Measurements from ENCODE around the gene CIRBP.

The CIRBP gene

DNA sequence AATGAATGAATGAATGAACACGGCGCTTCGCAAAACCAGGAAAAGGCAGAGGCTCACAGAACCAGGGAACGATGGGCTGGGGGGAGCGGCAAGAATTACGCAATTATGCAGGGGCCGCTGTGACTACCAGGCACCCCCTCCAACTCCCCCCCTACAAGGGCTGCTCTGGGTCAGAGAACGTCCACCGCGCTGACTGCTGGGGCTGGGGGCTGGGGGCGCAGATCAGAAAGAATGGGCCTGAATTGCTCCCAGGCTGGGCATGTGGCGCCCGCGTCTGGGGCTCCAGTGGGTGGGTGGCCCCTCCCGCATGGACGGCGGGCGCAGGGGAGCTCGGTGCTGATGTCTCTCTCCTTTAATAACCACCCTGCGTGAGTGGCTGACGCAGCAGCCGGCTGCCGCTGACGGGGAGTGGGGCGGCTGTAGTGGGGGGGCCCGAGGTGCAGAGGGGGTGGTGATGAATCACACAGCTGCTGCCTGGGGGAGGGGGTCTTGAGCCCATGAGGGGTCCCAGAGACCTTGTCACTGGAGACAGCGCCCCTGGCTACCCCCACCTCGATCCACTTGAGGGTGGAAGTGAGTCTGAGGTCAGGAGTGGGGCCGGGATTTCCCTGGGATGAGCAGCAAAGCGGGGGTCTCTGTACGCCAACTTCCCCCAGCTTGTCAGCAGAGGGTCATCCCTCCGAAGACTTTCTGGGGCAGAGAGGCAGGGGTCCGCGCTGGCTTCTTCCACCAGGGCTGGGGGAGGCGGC, 1.5 kb upstream of the CIRBP start:
- no peak for DNase-seq (ENCODE audit: low read depth in 2 of 2)

DNA sequence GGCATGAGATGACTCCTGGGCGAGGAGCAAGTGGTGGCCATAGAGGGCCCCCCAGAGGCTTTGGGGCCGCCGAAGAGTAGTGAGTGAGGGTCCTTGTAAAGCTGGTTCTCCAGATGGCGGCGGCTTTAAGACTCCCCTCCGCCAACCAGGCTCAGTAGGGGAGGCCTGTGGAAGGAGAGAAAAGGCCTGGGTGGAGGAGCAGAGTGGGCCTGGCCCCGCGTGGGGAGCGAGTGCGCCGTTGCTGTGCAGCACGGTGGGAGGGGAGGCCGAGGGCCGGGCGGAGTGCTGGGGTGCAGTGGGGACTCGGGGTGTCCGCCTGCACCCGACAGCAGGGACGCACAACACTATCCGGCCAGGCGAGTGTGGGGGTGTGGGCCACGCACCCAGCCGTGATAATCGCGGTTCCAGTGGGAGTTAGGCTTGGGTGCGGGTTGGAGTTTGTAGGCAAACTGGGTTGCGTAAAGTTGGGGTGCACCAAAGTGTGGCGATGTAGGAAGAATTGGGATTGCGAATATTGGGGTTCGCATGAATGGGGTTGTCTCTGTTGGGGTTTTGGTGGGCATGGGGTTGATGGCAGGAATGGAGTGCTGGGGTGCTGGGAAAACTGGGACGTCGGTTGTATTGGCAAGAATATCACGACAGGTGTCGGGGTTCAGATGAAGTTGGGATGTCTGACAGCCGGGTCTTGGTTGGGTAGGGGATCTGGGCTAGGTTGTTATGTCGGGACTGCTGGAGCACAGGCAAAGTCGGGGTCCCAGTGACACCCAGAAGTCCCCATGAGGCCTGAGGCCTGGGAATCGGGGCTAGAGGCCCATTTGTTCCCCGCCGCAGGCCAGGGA, 687 bp upstream of the CIRBP start:
- no peak for DNase-seq (ENCODE audit: low read depth in 2 of 2)

DNA sequence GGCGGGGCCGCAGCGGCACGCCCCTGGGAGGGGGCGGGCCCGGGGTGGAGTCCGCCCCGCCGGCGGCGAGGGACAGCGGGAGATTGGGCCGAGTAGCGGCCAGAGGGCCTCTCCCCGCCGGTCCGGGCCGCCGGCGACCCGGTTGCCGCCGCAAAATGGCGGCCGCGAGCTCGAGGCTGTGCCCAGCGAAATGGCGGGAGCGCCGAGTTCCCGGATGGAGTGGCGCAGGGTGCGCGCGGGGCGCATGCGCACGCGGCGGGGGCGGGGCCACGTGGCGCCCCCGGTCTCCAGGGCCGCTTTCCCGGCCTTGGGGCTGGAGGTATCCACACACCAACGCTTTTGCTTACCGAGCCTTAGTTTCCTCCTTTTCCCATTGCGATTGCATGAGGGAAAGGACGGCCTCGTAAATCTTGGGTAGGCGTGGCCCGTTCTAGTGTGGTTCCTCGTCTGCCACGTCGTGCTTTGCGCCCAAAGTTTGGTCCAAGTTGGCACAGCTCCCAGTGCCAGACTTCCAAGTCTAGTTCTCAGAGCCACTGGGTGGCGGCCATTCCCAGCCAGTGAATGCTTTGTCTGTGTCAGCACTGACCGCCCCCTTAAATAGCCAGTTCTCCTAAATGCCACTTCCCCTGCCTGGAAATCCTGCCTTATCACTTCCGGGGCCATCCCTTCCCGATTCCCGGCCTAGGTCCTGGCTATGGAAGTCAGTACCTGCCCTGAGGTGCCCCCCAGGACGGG, 513 bp downstream of the CIRBP start:
- peak; percentile 75 to 80 for DNase-seq (ENCODE audit: low read depth in 2 of 2)

DNA sequence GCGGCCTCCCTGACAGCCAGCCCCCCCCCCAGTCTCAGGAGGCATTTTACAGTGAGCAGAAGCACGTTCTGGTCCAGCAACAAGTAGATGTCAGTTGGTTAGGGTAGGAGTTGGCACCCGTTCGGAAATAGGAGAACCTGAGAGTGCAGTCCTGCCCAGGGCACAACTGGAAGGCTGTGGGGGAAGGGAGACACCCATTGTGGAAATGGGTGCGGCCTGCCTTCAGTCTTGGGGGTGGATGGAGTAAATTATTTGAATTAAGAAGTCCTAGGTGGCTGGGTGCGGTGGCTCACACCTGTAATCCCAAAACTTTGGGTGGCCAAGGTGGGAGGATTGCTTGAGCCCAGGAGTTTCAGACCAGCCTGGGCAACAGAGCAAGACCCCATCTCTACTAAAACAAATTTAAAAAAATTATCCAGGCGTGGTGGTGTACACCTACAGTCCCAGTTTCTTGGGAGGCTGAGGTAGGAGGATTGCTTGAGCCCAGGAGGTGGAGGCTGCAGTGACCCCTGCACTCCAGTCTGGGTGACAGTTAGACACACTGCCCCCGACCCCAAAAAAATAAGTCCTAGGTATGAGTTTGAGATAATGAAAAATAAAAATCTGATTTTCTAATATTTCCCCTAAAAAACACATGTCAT, 1.2 kb downstream of the CIRBP start:
- DNase-seq (ENCODE audit: low read depth in 2 of 2) = no peak

DNA sequence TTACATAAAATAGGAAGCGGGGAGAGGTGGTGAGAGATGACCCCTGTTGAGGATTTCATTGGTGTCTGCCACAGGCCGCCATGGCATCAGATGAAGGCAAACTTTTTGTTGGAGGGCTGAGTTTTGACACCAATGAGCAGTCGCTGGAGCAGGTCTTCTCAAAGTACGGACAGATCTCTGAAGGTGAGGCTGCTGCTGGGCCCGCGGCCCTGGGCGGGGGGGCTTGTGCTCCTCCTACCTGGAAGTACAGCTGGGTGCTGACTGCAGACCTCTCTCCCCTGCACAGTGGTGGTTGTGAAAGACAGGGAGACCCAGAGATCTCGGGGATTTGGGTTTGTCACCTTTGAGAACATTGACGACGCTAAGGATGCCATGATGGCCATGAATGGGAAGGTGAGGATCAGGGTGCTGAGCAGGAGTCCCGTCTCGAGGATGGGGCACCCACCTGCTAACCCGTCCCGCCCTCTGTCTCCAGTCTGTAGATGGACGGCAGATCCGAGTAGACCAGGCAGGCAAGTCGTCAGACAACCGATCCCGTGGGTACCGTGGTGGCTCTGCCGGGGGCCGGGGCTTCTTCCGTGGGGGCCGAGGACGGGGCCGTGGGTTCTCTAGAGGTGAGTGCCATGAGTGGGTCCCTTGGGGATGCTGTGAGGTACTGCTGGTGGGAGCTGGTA, 1.9 kb downstream of the CIRBP start:
- DNase-seq (ENCODE audit: low read depth in 2 of 2) = no peak

DNA sequence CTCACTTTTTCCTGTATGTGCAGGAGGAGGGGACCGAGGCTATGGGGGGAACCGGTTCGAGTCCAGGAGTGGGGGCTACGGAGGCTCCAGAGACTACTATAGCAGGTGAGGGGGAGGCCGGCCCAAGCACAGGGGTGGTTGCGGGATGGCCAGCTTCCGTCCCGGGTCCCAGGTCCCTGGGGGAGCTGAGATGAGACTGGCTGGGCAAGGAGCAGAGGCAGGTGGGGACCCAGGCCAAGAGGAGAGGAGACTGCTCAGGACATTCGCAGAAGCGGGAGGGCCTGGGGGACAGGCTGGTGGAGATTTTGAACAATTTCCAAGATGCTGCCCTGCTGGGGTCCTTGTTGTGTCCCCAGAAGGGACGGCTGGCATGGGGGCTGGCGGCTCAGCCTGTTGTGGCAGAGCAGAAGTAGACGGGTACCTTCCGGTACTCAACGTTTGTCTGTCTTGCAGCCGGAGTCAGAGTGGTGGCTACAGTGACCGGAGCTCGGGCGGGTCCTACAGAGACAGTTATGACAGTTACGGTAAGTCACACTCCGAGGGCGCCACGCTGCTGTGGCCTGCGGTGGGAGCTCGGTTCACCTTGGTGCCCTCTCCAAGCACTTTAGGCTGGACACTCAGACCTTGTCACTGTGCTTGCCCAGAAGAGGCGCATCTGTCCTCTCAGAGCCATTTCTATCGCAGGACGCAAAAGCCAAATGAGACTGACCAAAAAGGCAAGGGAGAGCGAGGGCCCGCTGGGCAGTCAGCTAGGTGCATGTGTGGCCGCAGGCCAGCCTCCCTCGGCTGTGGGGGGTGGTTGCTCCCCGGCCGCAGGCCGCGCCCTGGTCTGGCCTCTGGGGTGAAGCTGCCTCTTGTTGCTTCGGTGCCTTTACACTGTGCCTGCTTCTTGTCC, 2.6 kb downstream of the CIRBP start:
- DNase-seq (ENCODE audit: low read depth in 2 of 2) = no peak

DNA sequence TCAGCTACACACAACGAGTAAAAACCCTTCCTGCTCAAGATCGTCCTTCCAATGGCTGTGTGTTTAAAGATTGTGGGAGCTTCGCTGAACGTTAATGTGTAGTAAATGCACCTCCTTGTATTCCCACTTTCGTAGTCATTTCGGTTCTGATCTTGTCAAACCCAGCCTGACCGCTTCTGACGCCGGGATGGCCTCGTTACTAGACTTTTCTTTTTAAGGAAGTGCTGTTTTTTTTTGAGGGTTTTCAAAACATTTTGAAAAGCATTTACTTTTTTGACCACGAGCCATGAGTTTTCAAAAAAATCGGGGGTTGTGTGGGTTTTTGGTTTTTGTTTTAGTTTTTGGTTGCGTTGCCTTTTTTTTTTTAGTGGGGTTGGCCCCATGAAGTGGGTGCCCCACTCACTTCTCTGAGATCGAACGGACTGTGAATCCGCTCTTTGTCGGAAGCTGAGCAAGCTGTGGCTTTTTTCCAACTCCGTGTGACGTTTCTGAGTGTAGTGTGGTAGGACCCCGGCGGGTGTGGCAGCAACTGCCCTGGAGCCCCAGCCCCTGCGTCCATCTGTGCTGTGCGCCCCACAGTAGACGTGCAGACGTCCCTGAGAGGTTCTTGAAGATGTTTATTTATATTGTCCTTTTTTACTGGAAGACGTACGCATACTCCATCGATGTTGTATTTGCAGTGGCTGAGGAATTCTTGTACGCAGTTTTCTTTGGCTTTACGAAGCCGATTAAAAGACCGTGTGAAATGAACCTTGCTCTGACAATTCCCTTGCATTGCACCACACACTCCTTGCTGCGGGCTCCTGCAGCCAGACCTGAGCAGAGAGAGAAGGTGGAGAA, 3.5 kb downstream of the CIRBP start:
- DNase-seq (ENCODE audit: low read depth in 2 of 2) = no peak

DNA sequence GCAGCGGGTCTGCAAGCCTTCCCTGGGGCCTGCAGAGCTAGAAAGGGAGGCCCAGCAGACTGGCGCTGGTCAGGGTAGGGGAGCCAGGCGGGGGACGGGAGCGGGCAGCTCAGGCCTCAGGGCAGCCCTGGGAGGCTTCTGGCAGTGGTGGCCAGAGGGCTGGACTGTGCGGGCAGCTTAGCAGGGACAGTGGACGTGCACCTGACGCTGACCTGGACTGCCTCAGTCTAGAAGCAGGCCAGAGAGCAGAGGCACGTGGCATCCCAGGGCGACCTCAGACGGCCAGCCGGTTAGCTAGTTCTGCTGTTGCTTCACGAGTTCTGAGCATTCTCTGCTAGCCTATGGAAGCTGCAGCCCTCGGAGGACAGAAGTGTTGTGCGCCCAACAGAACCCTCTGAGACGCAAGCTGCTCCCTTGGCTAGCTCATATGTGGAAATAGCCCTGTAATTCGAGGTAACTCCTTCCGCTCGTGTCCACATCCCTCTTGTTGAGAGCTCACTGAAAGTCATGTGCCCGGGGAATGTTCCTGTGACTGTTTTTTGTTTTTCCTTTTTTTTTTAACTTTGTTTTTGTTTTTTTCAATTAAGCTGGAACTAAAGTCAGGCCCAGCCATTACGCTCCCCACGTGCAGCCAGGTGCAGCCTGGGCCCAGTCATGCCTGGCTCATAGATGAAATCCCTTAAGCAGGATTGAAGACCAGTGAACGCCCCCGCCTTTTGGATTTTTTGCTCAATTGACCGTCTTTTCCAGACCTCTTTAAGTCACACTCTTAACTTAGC, 4.3 kb downstream of the CIRBP start:
- no peak for DNase-seq (ENCODE audit: low read depth in 2 of 2)

DNA sequence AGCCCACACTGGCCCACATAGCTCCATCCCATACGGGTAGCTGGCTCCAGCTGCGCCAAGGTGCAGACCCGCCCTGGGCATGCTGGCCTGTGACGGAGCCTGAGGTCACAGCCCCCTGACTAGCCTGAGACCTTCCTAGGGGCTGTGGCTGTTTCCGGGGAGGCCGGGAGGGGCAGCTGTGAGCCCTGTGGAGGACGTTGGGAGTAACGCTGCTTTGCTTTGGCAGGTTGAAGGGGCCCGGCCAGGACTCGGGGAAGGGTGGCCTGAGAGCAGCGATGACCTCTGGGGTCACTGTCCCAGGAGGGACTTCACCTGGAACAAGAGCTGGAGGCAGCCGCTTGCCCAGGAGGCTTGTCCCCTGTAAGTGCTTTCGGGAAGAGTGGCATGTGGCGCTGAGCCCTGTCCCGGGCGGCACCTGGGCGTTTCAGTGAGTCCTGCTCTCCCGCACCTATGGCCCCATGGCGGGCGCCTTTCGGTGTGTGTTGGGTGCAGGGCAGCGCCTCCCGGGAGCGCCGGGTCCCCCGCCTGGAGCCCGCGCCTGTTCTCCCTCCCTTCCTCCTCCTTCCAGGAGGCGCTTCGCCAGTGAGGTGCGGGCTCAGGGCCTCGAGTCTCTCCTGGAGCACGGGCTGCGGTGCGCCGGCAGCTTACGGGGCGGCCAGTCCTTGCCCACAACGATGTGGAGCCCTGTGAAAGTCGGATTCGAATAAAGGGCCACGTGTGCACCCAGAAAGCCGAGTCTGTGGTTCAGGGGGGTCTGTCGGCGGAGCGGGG, 5.1 kb downstream of the CIRBP start:
- DNase-seq (ENCODE audit: low read depth in 2 of 2) = no peak

DNA sequence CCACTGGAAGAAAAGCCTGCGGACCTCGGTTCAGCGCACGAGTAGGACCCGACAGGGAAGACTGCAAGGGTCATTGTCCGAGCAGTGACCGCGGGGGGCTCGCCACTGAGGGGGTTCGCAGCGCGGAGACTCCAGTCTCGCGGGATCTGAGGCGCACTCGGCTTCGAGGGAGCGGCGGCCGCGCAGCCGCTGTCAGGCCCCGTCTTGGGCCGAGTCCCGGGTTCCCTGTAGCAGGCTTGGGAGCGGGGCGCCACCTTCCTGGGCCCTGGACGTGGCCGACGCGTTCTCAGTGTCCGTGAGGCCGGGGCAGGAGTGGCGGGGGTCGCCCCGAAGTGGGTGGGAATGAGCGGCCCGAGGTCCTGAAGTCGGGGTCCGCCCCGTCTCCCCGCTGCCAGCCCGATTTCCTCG, 5.7 kb downstream of the CIRBP start:
- no peak for DNase-seq (ENCODE audit: low read depth in 2 of 2)

DNA sequence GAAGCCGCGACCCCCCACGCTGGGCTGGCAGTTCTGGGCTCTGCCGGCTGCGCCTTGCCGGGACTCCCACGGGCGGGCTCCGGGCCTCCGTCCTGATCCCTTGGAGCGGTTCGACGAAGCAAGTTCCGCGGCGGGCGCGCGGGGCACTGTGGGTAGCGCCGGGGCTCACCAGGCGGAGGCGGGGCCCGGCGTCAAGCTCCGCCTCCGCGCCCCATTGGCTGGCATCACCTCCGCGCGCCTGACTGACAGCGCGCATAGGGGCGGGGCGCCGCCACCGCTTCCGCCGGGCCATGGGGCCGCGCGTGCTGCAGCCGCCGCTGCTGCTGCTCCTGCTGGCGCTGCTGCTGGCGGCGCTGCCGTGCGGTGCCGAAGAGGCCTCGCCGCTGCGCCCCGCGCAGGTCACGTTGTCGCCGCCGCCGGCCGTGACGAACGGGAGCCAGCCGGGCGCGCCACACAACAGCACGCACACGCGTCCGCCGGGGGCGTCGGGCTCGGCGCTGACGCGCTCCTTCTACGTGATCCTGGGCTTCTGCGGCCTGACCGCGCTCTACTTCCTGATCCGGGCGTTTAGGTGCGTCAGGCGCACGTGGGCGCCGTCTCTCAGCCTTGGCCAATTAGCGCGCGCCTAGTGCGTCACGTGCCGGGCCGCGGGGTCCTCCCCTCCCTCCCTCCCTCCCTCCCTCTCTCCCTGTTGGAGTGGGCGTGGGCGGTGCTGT, 6.3 kb downstream of the CIRBP start, which contains the start of gene FAM174C:
Gene FAM174C, plus strand, starts transcription at position 271 of the 716 bp plus-strand sequence. Its CDS starts 20 bp downstream, at position 291.
- peak; percentile 94 to 96 for DNase-seq (ENCODE audit: low read depth in 2 of 2)

DNA sequence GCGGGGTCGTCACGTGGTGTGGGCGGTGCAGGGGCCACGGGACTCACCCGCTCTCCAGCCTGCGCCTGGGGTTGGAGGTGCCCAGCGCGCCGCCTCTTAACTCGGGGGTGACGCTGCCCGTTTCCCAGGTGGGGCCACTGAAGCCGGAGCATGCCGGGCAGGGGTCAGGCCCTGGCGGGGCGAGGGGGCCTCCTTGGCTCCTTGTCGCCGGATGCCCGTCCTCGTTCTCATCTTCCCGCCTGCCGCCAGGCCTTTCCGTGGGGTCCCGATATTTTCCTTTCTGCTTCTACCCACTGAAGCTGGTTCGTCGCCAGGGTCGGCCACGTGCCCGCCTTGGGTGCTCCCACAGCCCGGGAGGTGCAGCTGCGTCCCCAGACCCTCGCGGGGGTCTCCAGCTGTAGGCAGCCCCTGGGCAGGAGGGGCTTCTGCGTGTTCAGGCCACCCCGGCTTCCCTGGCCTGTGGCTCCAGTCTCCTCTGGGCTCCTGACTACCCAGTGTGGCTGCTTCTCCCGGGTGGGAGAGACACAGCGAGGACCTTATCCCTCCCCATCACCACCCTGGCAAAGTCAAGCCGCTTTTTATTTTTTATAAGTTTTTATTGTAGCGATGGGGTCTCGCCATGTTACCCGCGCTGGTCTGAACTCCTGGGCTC, 7.0 kb downstream of the CIRBP start:
- DNase-seq (ENCODE audit: low read depth in 2 of 2) = no peak

DNA sequence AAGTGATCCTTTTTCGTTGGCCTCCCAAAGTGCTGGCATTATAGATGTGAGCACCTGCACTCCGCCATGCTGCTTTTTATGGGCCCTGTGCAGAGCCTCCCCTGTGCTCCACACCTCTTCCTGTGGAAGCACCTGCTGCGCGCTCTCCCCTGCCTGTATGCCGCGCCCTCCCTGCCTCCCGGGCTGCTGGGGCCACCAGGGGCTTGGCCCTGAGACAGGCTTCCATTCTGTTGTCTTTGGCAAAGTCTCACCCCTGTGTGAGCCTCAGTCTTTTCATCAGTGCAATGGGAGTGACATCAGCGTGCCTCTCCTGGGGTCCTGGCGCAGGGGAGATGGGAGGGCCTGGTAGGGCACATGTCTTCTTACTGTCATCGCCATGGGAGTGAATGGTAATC, 7.5 kb downstream of the CIRBP start:
- no peak for DNase-seq (ENCODE audit: low read depth in 2 of 2)

DNA sequence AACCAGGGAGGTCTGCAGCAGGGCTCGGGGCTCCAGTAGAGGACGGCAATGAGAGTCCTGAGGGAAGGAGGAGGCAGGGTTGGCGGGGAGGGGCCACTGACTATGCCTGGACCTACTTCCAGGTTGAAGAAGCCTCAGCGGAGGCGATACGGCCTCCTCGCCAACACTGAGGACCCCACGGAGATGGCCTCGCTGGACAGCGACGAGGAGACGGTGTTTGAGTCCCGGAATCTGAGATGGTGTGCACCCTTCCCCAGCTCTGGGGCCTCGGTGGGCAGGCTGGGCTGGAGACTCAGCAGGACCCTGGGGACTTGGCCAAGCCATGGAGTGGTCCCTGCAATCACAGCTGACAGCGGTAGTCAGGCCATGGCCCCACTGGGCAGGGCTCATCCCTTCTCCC, 7.9 kb downstream of the CIRBP start:
- no peak for DNase-seq (ENCODE audit: low read depth in 2 of 2)

DNA sequence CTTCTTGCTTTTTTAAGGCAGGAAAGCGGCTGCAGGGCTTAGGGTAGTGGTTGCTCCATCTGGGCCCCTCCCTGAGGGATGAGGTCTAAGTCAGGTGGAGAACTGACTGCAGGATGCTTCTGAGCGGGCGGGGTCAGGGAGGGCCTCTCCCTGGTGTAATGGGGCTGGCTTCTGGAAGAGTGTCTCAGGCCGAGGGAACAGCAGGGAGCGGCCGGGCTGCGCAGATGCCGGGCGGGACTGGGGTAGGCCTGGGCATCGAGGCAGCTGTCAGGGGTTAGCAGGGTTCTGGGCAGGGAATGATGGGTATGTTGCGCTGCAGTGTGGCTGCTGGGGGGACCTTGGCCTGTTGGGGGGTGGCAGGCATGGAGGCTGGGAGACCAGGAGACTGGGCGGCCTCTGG, 8.9 kb downstream of the CIRBP start:
- no peak for DNase-seq (ENCODE audit: low read depth in 2 of 2)
